Activated T-cell treated with anti-CD3 and anti-CD28 coated beads, Interleukin-2, amount 50 U/mL, for 4 hours (primary cell): ENCODE results near the gene RERE. TPM values are rescaled to one million over a fixed set of nuclear protein-coding genes. Genes with fewer than 3 reads are reported as not detected.

Experiments
- ATAC-seq, 2 donors: fragments of 200-7000 bp; cut with Tn5 transposase; one replicate each; pipeline ENCODE4 v1.10.0; 2021
- DNase-seq: peaks from one replicate; pipeline ENCODE4 v3.0.0-alpha.2; 2020
- H3K27me3 Mint-ChIP-seq: one replicate; pipeline ENCODE4 v1.8.0; 2021; ENCODE audit warnings: low read depth, mixed read lengths
- H3K36me3 Mint-ChIP-seq: one replicate; pipeline ENCODE4 v1.8.0; 2022; ENCODE audit warnings: mixed read lengths; ENCODE audit not compliant: insufficient read depth
- H3K4me1 Mint-ChIP-seq: one replicate; pipeline ENCODE4 v1.8.0; 2021; ENCODE audit warnings: low read depth, mixed read lengths
- H3K4me3 Mint-ChIP-seq: one replicate; pipeline ENCODE4 v1.8.0; 2021; ENCODE audit warnings: mild to moderate bottlenecking, moderate library complexity, mixed read lengths
- H3K9me3 Mint-ChIP-seq: one replicate; pipeline ENCODE4 v1.8.0; 2021; ENCODE audit warnings: mixed read lengths
- total RNA-seq, 3 donors: library from RNA; stranded (reverse); gene quantifications; one replicate each; pipeline ENCODE4 v1.2.1, GENCODE V29; 2021

RERE gene
- total RNA-seq, 3 donors from 2014 or later: 40.5 to 53.4 (median 47.8) TPM

GRCh38 chr1:8424539-8425116 is 392.8 kb downstream of the RERE start:
- Mint-ChIP-seq H3K4me3 (peak overlapping the region; percentile 91), H3K36me3 (no peaks in the 10 kb centered on the region), H3K4me1 (peaks cover 50% of the 10 kb centered on the region), H3K9me3 (no peaks in the 10 kb centered on the region), H3K27me3 (no peaks in the 10 kb centered on the region)
- no peak for ATAC-seq
- peak; percentile 21 for DNase-seq

- Mint-ChIP-seq H3K36me3 (no peaks in the 10 kb centered on the region), H3K4me3 (peak overlapping the region; percentile 91), H3K9me3 (no peaks in the 10 kb centered on the region), H3K27me3 (no peaks in the 10 kb centered on the region), H3K4me1 (peaks cover 43% of the 10 kb centered on the region)
- peak; percentile 60 to 62 for ATAC-seq
- peak; percentile 28 for DNase-seq
Measured at GRCh38 chr1:8423692-8424538, 393.5 kb downstream of the RERE start.

- peak; percentile 15 to 25 for ATAC-seq
- Mint-ChIP-seq H3K9me3 (no peaks in the 10 kb centered on the region), H3K4me3 (no peak overlapping the region), H3K27me3 (no peaks in the 10 kb centered on the region), H3K36me3 (peaks cover 2% of the 10 kb centered on the region), H3K4me1 (peaks cover 40% of the 10 kb centered on the region)
- peak; percentile 27 for DNase-seq
Measured at GRCh38 chr1:8423269-8423691, 394.2 kb downstream of the RERE start.

- peaks cover 35% of the 10 kb centered on the region for H3K4me1 Mint-ChIP-seq
- H3K27me3 Mint-ChIP-seq: no peaks in the 10 kb centered on the region
- H3K9me3 Mint-ChIP-seq: no peaks in the 10 kb centered on the region
- DNase-seq: no peak
- peaks cover 6% of the 10 kb centered on the region for H3K36me3 Mint-ChIP-seq
- ATAC-seq: no peak
- H3K4me3 Mint-ChIP-seq: no peak overlapping the region
Measured at GRCh38 chr1:8422510-8423268, 394.8 kb downstream of the RERE start.

- H3K36me3 Mint-ChIP-seq: peaks cover 11% of the 10 kb centered on the region
- ATAC-seq: no peak
- no peaks in the 10 kb centered on the region for H3K9me3 Mint-ChIP-seq
- H3K4me3 Mint-ChIP-seq: no peak overlapping the region
- DNase-seq: no peak
- H3K27me3 Mint-ChIP-seq: no peaks in the 10 kb centered on the region
- peaks cover 27% of the 10 kb centered on the region for H3K4me1 Mint-ChIP-seq
Measured at GRCh38 chr1:8421721-8422120, 395.7 kb downstream of the RERE start.

DNA sequence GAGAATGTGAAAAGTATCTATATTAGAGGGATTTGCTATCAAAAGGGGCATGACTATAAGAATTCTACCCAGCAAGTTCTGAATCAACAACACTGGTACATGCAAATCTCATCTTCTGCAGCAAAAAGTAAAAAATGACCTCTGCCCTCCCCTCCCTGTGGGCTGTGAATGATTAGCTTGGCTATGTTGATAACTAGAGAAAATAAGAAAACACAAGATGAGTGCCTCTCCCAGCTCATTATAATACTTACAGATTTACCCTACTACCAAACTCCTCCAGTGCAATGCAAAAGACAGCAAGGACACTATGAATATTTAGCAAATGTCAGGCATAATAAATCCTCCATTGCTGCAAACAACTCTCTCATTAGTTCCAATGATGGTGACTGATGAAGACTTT is 397.1 kb downstream of the RERE start:
- no peak for ATAC-seq
- peaks cover 19% of the 10 kb centered on the region for H3K36me3 Mint-ChIP-seq
- DNase-seq: no peak
- no peaks in the 10 kb centered on the region for H3K9me3 Mint-ChIP-seq
- peaks cover 25% of the 10 kb centered on the region for H3K4me1 Mint-ChIP-seq
- no peaks in the 10 kb centered on the region for H3K27me3 Mint-ChIP-seq
- H3K4me3 Mint-ChIP-seq: no peak overlapping the region

DNA sequence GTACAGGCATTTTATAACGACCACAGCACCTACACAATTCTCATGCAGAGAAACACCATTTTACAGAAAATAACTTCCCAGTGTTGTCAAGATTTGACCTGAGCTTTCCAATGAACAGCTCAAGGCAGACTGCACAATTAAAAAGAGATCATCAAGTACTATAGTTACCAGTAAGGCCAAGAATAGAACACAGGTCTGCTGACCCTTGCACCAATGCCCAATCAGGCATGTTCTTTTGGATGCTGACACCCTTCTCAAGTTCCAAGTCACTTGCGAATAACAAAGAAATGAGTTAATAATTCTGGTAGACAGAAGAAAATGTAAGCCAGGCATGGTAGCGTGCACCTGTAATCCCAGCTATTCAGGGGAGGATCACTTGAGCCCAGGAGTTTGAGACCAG is 397.6 kb downstream of the RERE start:
- DNase-seq (no peak), ATAC-seq (no peak)
- H3K4me3 Mint-ChIP-seq: no peak overlapping the region
- H3K9me3 Mint-ChIP-seq: no peaks in the 10 kb centered on the region
- peaks cover 24% of the 10 kb centered on the region for H3K4me1 Mint-ChIP-seq
- no peaks in the 10 kb centered on the region for H3K27me3 Mint-ChIP-seq
- peaks cover 22% of the 10 kb centered on the region for H3K36me3 Mint-ChIP-seq

GRCh38 chr1:8419172-8419571 is 398.3 kb downstream of the RERE start:
- ATAC-seq (no peak), DNase-seq (no peak)
- Mint-ChIP-seq H3K27me3 (no peaks in the 10 kb centered on the region), H3K4me1 (peaks cover 21% of the 10 kb centered on the region), H3K9me3 (no peaks in the 10 kb centered on the region), H3K4me3 (no peak overlapping the region), H3K36me3 (peaks cover 22% of the 10 kb centered on the region)

- H3K4me1 Mint-ChIP-seq: peaks cover 20% of the 10 kb centered on the region
- H3K9me3 Mint-ChIP-seq: no peaks in the 10 kb centered on the region
- H3K4me3 Mint-ChIP-seq: no peak overlapping the region
- peaks cover 22% of the 10 kb centered on the region for H3K36me3 Mint-ChIP-seq
- no peak for DNase-seq
- ATAC-seq: no peak
- H3K27me3 Mint-ChIP-seq: no peaks in the 10 kb centered on the region
Measured at GRCh38 chr1:8418301-8418700, 399.1 kb downstream of the RERE start.

DNA sequence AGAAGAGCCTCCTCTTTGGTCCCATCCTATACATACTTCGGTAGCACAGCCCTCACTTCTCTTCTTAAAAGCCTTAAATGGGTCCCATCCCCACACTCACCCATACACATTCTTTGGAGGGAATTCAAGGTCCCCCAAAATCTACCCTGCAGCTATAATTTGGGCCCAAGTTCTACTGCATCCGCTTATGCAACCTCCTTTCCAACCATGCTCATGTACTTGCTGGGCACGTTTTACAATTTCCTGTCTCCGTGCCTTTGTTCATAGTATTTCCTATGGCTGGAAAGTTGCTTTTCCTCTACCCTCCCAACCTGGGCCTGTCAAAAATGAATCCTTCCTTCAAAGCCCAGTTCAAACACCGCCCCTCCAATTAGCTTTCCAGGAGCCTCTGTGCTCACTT is 399.8 kb downstream of the RERE start:
- peak overlapping the region; percentile 37 for H3K4me3 Mint-ChIP-seq
- H3K36me3 Mint-ChIP-seq: peaks cover 23% of the 10 kb centered on the region
- peaks cover 22% of the 10 kb centered on the region for H3K4me1 Mint-ChIP-seq
- H3K9me3 Mint-ChIP-seq: no peaks in the 10 kb centered on the region
- no peak for DNase-seq
- H3K27me3 Mint-ChIP-seq: no peaks in the 10 kb centered on the region
- ATAC-seq: no peak

DNA sequence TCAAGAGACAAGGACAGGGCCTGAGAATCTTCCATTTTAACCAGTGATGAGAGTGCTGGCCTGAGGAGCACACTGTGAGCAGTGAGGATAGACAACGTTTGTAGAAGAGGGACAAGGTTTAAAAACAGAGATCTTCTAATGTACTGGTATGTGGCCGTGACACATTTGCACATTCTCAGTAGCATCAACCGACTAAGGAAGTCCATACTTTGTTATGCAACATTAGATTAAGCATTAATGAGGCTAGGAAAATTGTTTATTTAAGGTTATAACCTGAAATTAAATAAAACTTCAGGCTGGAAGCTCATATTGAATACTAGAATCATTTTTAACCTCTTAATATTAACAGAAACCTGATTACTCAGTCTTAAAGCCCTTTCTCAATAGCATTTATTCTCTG is 400.6 kb downstream of the RERE start:
- no peaks in the 10 kb centered on the region for H3K27me3 Mint-ChIP-seq
- H3K4me3 Mint-ChIP-seq: no peak overlapping the region
- H3K4me1 Mint-ChIP-seq: peaks cover 29% of the 10 kb centered on the region
- DNase-seq (no peak), ATAC-seq (no peak)
- peaks cover 29% of the 10 kb centered on the region for H3K36me3 Mint-ChIP-seq
- no peaks in the 10 kb centered on the region for H3K9me3 Mint-ChIP-seq

DNA sequence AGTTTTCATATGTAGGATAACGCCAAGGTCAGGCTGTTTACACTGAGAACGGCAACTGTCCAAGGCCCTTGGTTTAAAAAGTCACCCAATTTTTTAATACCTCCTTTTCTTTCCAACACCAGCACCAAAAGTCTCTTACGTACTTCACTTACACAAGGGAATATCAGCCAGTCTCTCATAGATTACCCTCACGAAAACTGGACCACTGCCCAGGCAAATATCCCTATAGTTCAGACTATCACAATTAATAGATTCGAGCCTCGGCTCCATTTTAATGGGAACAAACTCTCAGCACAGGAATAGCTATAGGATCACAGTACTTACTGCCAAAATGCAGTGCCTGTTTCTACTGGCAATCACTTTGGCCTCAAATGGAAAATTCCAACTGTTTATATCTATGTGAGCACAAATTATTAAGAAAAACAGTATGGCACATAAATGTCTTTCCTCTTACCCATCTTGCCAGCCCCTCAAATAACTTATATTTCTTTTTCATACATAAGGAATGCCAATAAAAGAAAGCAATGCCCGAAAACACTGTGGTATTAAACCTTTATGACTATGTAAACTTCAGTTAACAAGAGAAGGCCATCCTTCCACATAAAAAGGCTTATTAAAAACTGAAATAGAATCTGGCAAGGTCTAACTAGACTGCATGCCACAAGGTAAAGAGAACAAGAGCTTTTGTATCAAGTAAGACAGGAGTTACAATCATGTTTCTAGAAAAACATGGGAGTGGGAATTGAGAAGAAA is 401.7 kb downstream of the RERE start:
- no peaks in the 10 kb centered on the region for H3K27me3 Mint-ChIP-seq
- peaks cover 35% of the 10 kb centered on the region for H3K4me1 Mint-ChIP-seq
- peaks cover 33% of the 10 kb centered on the region for H3K36me3 Mint-ChIP-seq
- H3K9me3 Mint-ChIP-seq: no peaks in the 10 kb centered on the region
- ATAC-seq: no peak
- H3K4me3 Mint-ChIP-seq: no peak overlapping the region
- no peak for DNase-seq

- ATAC-seq (no peak), DNase-seq (no peak)
- H3K4me3 Mint-ChIP-seq: no peak overlapping the region
- H3K27me3 Mint-ChIP-seq: no peaks in the 10 kb centered on the region
- peaks cover 69% of the 10 kb centered on the region for H3K4me1 Mint-ChIP-seq
- H3K9me3 Mint-ChIP-seq: no peaks in the 10 kb centered on the region
- H3K36me3 Mint-ChIP-seq: peaks cover 29% of the 10 kb centered on the region
Measured at GRCh38 chr1:8412183-8412831, 405.1 kb downstream of the RERE start.

DNA sequence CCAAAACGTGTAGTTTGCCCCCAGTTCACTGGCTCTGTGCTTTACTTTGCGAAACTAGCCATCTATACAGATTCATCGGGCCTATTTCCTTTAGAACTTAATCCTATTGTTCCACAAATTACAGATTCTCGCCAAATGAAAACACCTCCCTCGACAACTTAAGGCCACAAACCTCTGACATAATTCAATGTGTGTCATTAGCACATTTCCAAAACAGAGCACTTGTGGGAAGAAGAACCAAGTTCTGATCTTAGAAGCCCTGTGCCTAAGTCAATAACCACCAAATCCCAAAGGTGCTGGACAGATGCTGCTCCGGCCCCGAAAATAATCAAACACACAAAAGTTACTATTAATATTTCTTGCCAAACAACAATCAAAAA is 405.6 kb downstream of the RERE start:
- Mint-ChIP-seq H3K36me3 (peaks cover 27% of the 10 kb centered on the region), H3K9me3 (no peaks in the 10 kb centered on the region), H3K27me3 (no peaks in the 10 kb centered on the region), H3K4me1 (peaks cover 71% of the 10 kb centered on the region), H3K4me3 (no peak overlapping the region)
- ATAC-seq: no peak
- no peak for DNase-seq
